HG03060 (cell line): ENCODE data around the gene STX17.
"Not testable (repeated sequence)": the region's sequence is repeated elsewhere in the genome, so short reads cannot be mapped to it uniquely, and the experiment has no call there.

Experiments
- ATAC-seq: cut with Tn5 transposase; IDR thresholded peaks from one replicate; pipeline ENCODE4 v1.9.1; 2021; ENCODE audit warnings: low read depth, moderate number of reproducible peaks; ENCODE audit not compliant: unreplicated experiment

The STX17 gene

GRCh38 chr9:99966716-99967115 is 60.3 kb downstream of the STX17 start:
- no peak for ATAC-seq

GRCh38 chr9:99967457-99967856 is 61.0 kb downstream of the STX17 start:
- no peak for ATAC-seq

GRCh38 chr9:99970481-99970880 is 64.0 kb downstream of the STX17 start:
- ATAC-seq = no peak

GRCh38 chr9:99971410-99971809 is 65.0 kb downstream of the STX17 start:
- ATAC-seq = no peak

GRCh38 chr9:99973455-99973854 is 67.0 kb downstream of the STX17 start:
- ATAC-seq = no peak

- ATAC-seq = no peak
Measured at GRCh38 chr9:99977033-99977792, 70.8 kb downstream of the STX17 start.

GRCh38 chr9:99978221-99978620 is 71.8 kb downstream of the STX17 start:
- no peak for ATAC-seq

- ATAC-seq = no peak
Measured at GRCh38 chr9:99980598-99980997, 74.1 kb downstream of the STX17 start.

GRCh38 chr9:99986642-99987041 is 80.2 kb downstream of the STX17 start:
- no peak for ATAC-seq

- ATAC-seq = not testable (repeated sequence)
Measured at GRCh38 chr9:99990508-99990907, 84.1 kb downstream of the STX17 start.

GRCh38 chr9:99998266-99998665 is 91.8 kb downstream of the STX17 start:
- no peak for ATAC-seq

- no peak for ATAC-seq
Measured at GRCh38 chr9:99998866-99999265, 92.4 kb downstream of the STX17 start.

GRCh38 chr9:99999797-100000196 is 93.3 kb downstream of the STX17 start:
- ATAC-seq = no peak

- no peak for ATAC-seq
Measured at GRCh38 chr9:100011062-100011681, 104.7 kb downstream of the STX17 start.

GRCh38 chr9:100012279-100012678 is 105.8 kb downstream of the STX17 start:
- no peak for ATAC-seq

GRCh38 chr9:100013573-100013972 is 107.1 kb downstream of the STX17 start:
- ATAC-seq = no peak

GRCh38 chr9:100014846-100015245 is 108.4 kb downstream of the STX17 start:
- ATAC-seq = no peak

GRCh38 chr9:100019541-100019940 is 113.1 kb downstream of the STX17 start:
- ATAC-seq = no peak
